HEK293 (cell line): ENCODE data around the gene THOC1.

ENCODE experiments used
- CTCF ChIP-seq: fragments of 450-650 bp; formaldehyde crosslinking; IDR thresholded peaks from 2 replicates; pipeline ENCODE4 v1.5.1; 2016; ENCODE audit warnings: missing biosample characterization, missing genetic modification characterization
- GLI4 ChIP-seq: fragments of 450-650 bp; formaldehyde crosslinking; IDR thresholded peaks from 2 replicates; pipeline ENCODE4 v1.5.1; 2016; ENCODE audit warnings: missing biosample characterization, missing genetic modification characterization
- TCF7L2 ChIP-seq: IDR thresholded peaks from 2 replicates; pipeline ENCODE4 v1.6.1; 2011; ENCODE audit warnings: low read depth, mild to moderate bottlenecking, inconsistent platforms, low read length, moderate library complexity, borderline replicate concordance
- YY1 ChIP-seq: fragments of 450-650 bp; formaldehyde crosslinking; IDR thresholded peaks from 2 replicates; pipeline ENCODE4 v1.5.1; 2018; ENCODE audit warnings: missing biosample characterization, missing genetic modification characterization
- ZBTB26 ChIP-seq: fragments of 450-650 bp; formaldehyde crosslinking; optimal IDR thresholded peaks from 2 replicates; pipeline ENCODE3; 2016; ENCODE audit warnings: missing biosample characterization, mild to moderate bottlenecking, missing genetic modification characterization
- ZFP41 ChIP-seq: fragments of 450-650 bp; formaldehyde crosslinking; IDR thresholded peaks from 2 replicates; pipeline ENCODE4 v1.5.1; 2016; ENCODE audit warnings: missing biosample characterization, missing genetic modification characterization, borderline replicate concordance
- ZNF701 ChIP-seq: fragments of 450-650 bp; formaldehyde crosslinking; IDR thresholded peaks from 2 replicates; pipeline ENCODE4 v1.5.1; 2016; ENCODE audit warnings: missing biosample characterization, missing genetic modification characterization

GRCh38 chr18:272650-273049 is 4.8 kb upstream of the THOC1 start:
- TF ChIP-seq CTCF (tag by site-specific recombination) (no peak), TCF7L2 (no peak), ZFP41 (no peak), GLI4 (no peak), YY1 (tag by site-specific recombination) (no peak), ZBTB26 (no peak), ZNF701 (tag by site-specific recombination) (no peak)
